Measurements from ENCODE around the gene ATP6V0D1.

GRCh38 chr16:67388191-67388590 is 92.8 kb downstream of the ATP6V0D1 start:
- no peak for TF ChIP-seq CTCF (conservative IDR thresholded peaks at IDR 0.05; ENCODE audit: low read depth, low read length)
- no peak for TF ChIP-seq RAD21 (IDR thresholded peaks at IDR 0.05; ENCODE audit: low read length)
- TF ChIP-seq CHD1 (IDR thresholded peaks at IDR 0.05; ENCODE audit: low read depth, low read length), result no peak
- no peak for TF ChIP-seq ELK1 (IDR thresholded peaks at IDR 0.05; ENCODE audit: borderline replicate concordance, low read depth, low read length)
- no peak for TF ChIP-seq MAZ (IDR thresholded peaks at IDR 0.05; ENCODE audit: borderline replicate concordance, low read depth, low read length)
- TF ChIP-seq POLR2A (IDR thresholded peaks at IDR 0.05; ENCODE audit: low read depth, low read length), result no peak
- no peak for TF ChIP-seq MAFK (IDR thresholded peaks at IDR 0.05; ENCODE audit: low read depth, low read length)
- no peak for TF ChIP-seq NFE2L2 (IDR thresholded peaks at IDR 0.05; ENCODE audit: low read depth, low read length)
- no peak for TF ChIP-seq CEBPB (IDR thresholded peaks at IDR 0.05; ENCODE audit: low read depth, low read length)
- TF ChIP-seq RFX5 (IDR thresholded peaks at IDR 0.05; ENCODE audit: low read depth, low read length), result no peak
